ENCODE measurements around the gene CYSLTR2. TPM values are rescaled to one million over a fixed set of nuclear protein-coding genes. Genes with fewer than 3 reads are reported as not detected.

CYSLTR2 gene
- total RNA-seq, 2 experiments from 2014 or later = 0.09 TPM; not detected in 1

- no TSS peak for BruUV-seq (replicated peaks)
Measured at GRCh38 chr13:48750588-48751383, 97.1 kb downstream of the CYSLTR2 start.

GRCh38 chr13:48760626-48761025 is 106.9 kb downstream of the CYSLTR2 start:
- TF ChIP-seq EZH2phosphoT487 (IDR thresholded peaks at IDR 0.05; ENCODE audit: borderline replicate concordance, low read depth, low read length) (no peak), CTCF (conservative IDR thresholded peaks at IDR 0.05; ENCODE audit: low read length) (no peak)
- Histone ChIP-seq H3K79me2 (ENCODE audit: insufficient read depth, low read depth, low read length) (no peaks in the 10 kb centered on the region), H3K4me1 (ENCODE audit: insufficient read depth, low read length, poor library complexity, severe bottlenecking) (no peaks in the 10 kb centered on the region), H4K20me1 (ENCODE audit: insufficient read depth, low read length) (no peaks in the 10 kb centered on the region), H2AFZ (ENCODE audit: low read length) (no peak overlapping the region), H3K4me3 (ENCODE audit: low read depth, low read length, poor library complexity, severe bottlenecking) (no peak overlapping the region), H3K9me2 (ENCODE audit: insufficient read depth, low read length) (no peaks in the 10 kb centered on the region), H3K4me2 (ENCODE audit: low read length) (no peak overlapping the region), H3K27ac (ENCODE audit: low read depth, low read length, poor library complexity, severe bottlenecking) (no peak overlapping the region), H3K9me3 (ENCODE audit: low read length) (peaks cover 7% of the 10 kb centered on the region), H3K36me3 (ENCODE audit: insufficient read depth, low read length) (no peaks in the 10 kb centered on the region)
- BruUV-seq (replicated peaks) = no TSS peak
- intact Hi-C loops (cut with micrococcal nuclease; ENCODE audit: unreplicated experiment) = no loop called here
- ChIA-PET POLR2A (interaction anchor here (0.6 kb wide), 1 partner anchor 559 kb away, joined by 3 read pairs; no protein-coding TSS in a partner anchor), CTCF (ENCODE audit: unreplicated experiment) (no interaction called here)
- no peak for DNase-seq (ENCODE audit: low spot score)

More at GRCh38 chr13:48750588-48751383, 97.1 kb downstream of the CYSLTR2 start:
- H3K9me2 ChIP-seq (ENCODE audit: insufficient read depth, low read length) = no peaks in the 10 kb centered on the region
- TF ChIP-seq CTCF (conservative IDR thresholded peaks at IDR 0.05; ENCODE audit: low read length) (no peak), EZH2phosphoT487 (IDR thresholded peaks at IDR 0.05; ENCODE audit: borderline replicate concordance, low read depth, low read length) (no peak)
- no peaks in the 10 kb centered on the region for H3K9me3 ChIP-seq (ENCODE audit: low read length)
- intact Hi-C loops (cut with micrococcal nuclease; ENCODE audit: unreplicated experiment) = no loop called here
- H3K79me2 ChIP-seq (ENCODE audit: insufficient read depth, low read depth, low read length) = no peaks in the 10 kb centered on the region
- H2AFZ ChIP-seq (ENCODE audit: low read length) = no peak overlapping the region
- DNase-seq (ENCODE audit: low spot score) = no peak
- ChIA-PET CTCF (ENCODE audit: unreplicated experiment) (no interaction called here), POLR2A (interaction anchor here (0.6 kb wide), 1 partner anchor 442 kb away, joined by 3 read pairs; no protein-coding TSS in a partner anchor)
- H3K4me1 ChIP-seq (ENCODE audit: insufficient read depth, low read length, poor library complexity, severe bottlenecking) = no peaks in the 10 kb centered on the region
- no peak overlapping the region for H3K27ac ChIP-seq (ENCODE audit: low read depth, low read length, poor library complexity, severe bottlenecking)
- no peaks in the 10 kb centered on the region for H3K36me3 ChIP-seq (ENCODE audit: insufficient read depth, low read length)
- no peak overlapping the region for H3K4me2 ChIP-seq (ENCODE audit: low read length)
- no peaks in the 10 kb centered on the region for H4K20me1 ChIP-seq (ENCODE audit: insufficient read depth, low read length)
- H3K4me3 ChIP-seq (ENCODE audit: low read depth, low read length, poor library complexity, severe bottlenecking) = no peak overlapping the region

Other genes starting within 250 kb of the CYSLTR2 start
- 0.10 TPM in 1 of 2 replicates, not detected in the other for gene LPAR6, start 240.8 kb upstream of the CYSLTR2 start, total RNA-seq (2014; rRNA removed; shearing (Covaris generic))
- not detected in 2 replicates for gene LPAR6, start 240.8 kb upstream of the CYSLTR2 start, total RNA-seq (2022)
- 4.4 and 9.0 TPM in 2 replicates for gene RCBTB2, start 120.8 kb upstream of the CYSLTR2 start, total RNA-seq (2014; rRNA removed; shearing (Covaris generic))
- gene RCBTB2, start 120.8 kb upstream of the CYSLTR2 start, total RNA-seq (2022) = 7.2 and 7.3 TPM in 2 replicates